GM19351 (cell line): ENCODE results near the gene NDUFS8.

Experiments
- ATAC-seq: cut with Tn5 transposase; IDR thresholded peaks from one replicate; pipeline ENCODE4 v1.9.1; 2021; ENCODE audit warnings: mild to moderate bottlenecking, moderate library complexity; ENCODE audit not compliant: unreplicated experiment

The NDUFS8 gene

GRCh38 chr11:68014947-68015447 lies 15.5 kb upstream of the NDUFS8 start:
- ATAC-seq = no peak

GRCh38 chr11:68015467-68015866 lies 15.0 kb upstream of the NDUFS8 start:
- ATAC-seq = no peak

- ATAC-seq = no peak
These were observed 14.1 kb upstream of the NDUFS8 start for GRCh38 chr11:68016161-68016903.

GRCh38 chr11:68016904-68017817 lies 13.3 kb upstream of the NDUFS8 start:
- no peak for ATAC-seq

- no peak for ATAC-seq
These were observed 12.3 kb upstream of the NDUFS8 start for GRCh38 chr11:68017980-68018729.

- no peak for ATAC-seq
These were observed 11.7 kb upstream of the NDUFS8 start for GRCh38 chr11:68018730-68019190.

- no peak for ATAC-seq
These were observed 11.0 kb upstream of the NDUFS8 start for GRCh38 chr11:68019486-68019885.

GRCh38 chr11:68020575-68020974 lies 9.9 kb upstream of the NDUFS8 start:
- ATAC-seq = no peak

GRCh38 chr11:68021167-68021787 lies 9.2 kb upstream of the NDUFS8 start:
- no peak for ATAC-seq

- no peak for ATAC-seq
These were observed 8.0 kb upstream of the NDUFS8 start for GRCh38 chr11:68022531-68022930.

GRCh38 chr11:68024508-68024907 lies 6.0 kb upstream of the NDUFS8 start:
- ATAC-seq = no peak

GRCh38 chr11:68025047-68025446 lies 5.4 kb upstream of the NDUFS8 start:
- ATAC-seq = no peak

- no peak for ATAC-seq
These were observed 3.9 kb upstream of the NDUFS8 start for GRCh38 chr11:68026391-68027105.

- ATAC-seq = no peak
These were observed 2.8 kb upstream of the NDUFS8 start for GRCh38 chr11:68027667-68028066.

GRCh38 chr11:68028802-68029545 lies 1.5 kb upstream of the NDUFS8 start:
- ATAC-seq = no peak

GRCh38 chr11:68031144-68031464 lies 623 bp downstream of the NDUFS8 start:
- no peak for ATAC-seq

- no peak for ATAC-seq
These were observed 1.5 kb downstream of the NDUFS8 start for GRCh38 chr11:68032003-68032402.

- no peak for ATAC-seq
These were observed 2.7 kb downstream of the NDUFS8 start for GRCh38 chr11:68032997-68033707.

- ATAC-seq = no peak
These were observed 3.2 kb downstream of the NDUFS8 start for GRCh38 chr11:68033708-68034045.
